ENCODE data around the gene SEL1L2.
"Not testable (repeated sequence)": the region's sequence is repeated elsewhere in the genome, so short reads cannot be mapped to it uniquely, and the experiment has no call there.

Gene SEL1L2

DNA sequence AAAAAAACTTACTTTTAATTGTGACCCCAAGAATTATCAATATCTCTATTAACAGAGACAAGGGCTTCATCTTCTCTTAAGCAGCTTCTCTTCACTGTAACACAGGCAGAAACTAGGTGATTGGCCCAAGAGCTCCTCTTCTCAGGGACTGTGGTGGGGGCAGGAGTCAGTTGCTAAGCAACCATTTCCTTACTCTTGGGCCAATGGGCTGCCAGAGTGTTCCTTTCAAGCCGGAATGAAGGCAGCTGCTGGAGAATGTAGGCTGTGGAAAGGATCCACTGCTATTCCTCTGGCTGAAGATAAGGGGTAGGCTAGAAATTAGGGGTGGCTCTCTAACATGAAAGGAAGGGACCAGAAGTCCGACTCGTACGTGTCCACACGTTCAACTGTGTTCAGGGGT, at the start of gene SEL1L2:
Gene SEL1L2, minus strand, starts transcription at position 150 of the 400 bp plus-strand sequence. Its CDS starts 80 bp downstream, at position 70.
- DNase-seq, result no peak

GRCh38 chr20:14036567-14036966, 46.2 kb upstream of the SEL1L2 start:
- no peak for DNase-seq

- DNase-seq, result no peak
These were observed 42.9 kb upstream of the SEL1L2 start for GRCh38 chr20:14033310-14033709.

DNA sequence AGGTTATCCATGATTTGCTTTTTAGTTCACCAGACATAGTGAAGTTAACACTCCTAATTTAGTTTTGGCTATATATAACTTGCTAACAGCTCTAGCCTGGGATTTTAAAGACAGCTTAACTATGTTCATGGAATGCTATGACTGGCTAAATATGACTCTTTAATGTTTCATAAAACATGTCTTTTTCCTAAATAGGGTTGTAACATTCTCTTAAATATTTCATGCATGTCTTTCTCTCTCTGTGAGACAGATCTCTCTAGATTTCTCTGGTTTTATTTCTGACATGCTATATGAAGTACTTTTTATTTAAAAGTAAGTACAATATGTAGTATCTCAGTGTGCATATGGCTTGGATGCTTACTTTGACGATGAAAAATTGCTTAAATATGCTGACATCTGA, 40.6 kb upstream of the SEL1L2 start:
- no peak for DNase-seq

GRCh38 chr20:14012671-14013070, 22.3 kb upstream of the SEL1L2 start:
- no peak for DNase-seq

DNA sequence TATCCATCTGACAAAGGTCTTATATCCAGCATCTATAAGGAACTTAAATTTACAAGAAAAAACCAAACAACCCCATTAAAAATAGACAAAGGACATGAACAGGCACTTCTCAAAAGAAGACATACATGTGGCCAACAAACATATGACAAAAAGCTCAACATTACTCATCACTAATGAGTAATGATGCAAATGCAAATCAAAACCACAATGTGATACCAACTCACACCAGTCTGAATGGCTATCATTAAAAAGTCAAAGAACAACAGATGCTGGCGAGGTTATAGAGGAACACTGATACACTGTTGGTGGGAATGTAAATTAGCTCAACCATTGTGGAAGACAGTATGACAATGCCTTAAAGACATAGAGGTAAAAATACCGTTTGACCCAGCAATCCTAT, 18.8 kb upstream of the SEL1L2 start:
- DNase-seq, result no peak

- no peak for DNase-seq
These were observed 15.6 kb upstream of the SEL1L2 start for GRCh38 chr20:14005996-14006395.

GRCh38 chr20:14000917-14001316, 10.5 kb upstream of the SEL1L2 start:
- DNase-seq, result no peak

- no peak for DNase-seq
These were observed 5.9 kb upstream of the SEL1L2 start for GRCh38 chr20:13996265-13996664.

GRCh38 chr20:13995841-13996240, 5.4 kb upstream of the SEL1L2 start:
- DNase-seq, result no peak

DNA sequence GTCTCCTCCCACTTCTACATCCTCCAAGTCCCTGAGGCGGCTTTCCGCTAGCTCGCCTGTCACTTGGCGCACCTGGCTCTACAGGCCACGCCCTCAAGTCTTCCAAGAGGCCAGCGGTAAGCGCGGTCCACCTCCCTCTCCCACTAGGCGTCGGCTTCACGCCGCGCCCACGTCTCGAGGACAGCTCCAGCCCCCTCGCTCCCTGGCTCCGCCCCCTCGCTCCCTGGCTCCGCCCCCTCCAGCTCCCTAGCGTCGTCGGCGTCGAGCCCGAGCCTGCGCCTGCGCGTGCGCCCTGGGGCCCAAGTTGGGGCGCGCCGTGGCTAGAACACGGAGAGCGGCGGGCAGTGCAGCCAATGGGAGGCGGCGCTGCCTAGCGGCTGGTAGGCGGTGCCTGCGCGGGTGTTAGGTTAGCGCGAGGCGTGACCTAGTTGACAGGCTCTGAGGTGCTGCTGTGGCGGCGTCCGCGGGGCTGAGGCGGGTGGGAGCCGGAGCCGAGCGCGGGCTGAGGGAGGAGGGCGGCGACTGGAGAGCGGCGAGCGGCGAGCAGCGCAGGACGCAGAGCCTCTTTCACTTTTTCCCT, 4.8 kb upstream of the SEL1L2 start, which contains the start of gene MACROD2:
Gene MACROD2, plus strand, starts transcription at position 431 of the 580 bp plus-strand sequence.
- DNase-seq, result peak; percentile 45

- not testable (repeated sequence) for DNase-seq
These were observed 1.5 kb upstream of the SEL1L2 start for GRCh38 chr20:13991955-13992354.

GRCh38 chr20:13991311-13991710, 897 bp upstream of the SEL1L2 start:
- no peak for DNase-seq

- no peak for DNase-seq
These were observed 6.2 kb downstream of the SEL1L2 start for GRCh38 chr20:13984211-13984610.

DNA sequence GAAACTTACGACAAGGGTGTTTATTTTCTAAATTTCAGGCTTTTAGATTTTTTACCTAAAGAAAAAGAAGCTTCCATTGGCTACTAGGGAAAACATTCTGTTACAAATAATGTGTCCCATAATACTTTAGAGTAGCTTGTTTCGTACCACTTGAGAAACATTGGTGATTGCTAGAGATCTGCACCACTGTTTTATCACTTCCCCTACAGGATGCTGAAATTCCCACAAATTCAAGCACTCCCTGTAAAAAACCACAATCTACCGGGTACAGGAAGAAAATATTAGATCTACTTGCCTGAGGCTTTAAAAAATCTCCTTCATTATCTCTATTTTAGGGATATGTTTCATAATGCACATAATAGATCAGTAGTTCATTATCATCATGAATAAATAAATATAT, 29.9 kb downstream of the SEL1L2 start:
- no peak for DNase-seq

GRCh38 chr20:13960119-13960518, 30.3 kb downstream of the SEL1L2 start:
- no peak for DNase-seq

GRCh38 chr20:13953227-13953626, 37.2 kb downstream of the SEL1L2 start:
- DNase-seq, result no peak

DNA sequence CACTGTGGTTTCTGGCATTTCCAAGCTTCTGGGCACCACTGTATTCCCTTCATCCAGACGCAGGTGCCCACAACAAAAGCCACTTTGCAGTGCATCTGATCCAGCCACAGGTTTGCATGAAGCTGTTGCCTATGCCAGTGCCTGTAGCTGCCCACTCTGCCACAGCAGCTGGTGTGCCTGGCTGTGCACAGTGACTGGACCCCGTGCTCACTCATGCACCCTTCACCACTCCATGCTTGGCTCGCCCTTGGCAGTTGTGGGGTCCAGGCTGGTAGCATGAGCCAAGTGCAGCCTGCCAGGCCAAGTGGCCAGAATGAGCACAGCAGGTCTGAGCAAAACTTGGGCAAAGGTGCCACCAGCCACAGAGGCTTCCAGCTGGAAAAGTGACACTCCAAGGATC, 42.7 kb downstream of the SEL1L2 start:
- DNase-seq, result no peak

GRCh38 chr20:13941031-13941430, 49.4 kb downstream of the SEL1L2 start:
- no peak for DNase-seq

DNA sequence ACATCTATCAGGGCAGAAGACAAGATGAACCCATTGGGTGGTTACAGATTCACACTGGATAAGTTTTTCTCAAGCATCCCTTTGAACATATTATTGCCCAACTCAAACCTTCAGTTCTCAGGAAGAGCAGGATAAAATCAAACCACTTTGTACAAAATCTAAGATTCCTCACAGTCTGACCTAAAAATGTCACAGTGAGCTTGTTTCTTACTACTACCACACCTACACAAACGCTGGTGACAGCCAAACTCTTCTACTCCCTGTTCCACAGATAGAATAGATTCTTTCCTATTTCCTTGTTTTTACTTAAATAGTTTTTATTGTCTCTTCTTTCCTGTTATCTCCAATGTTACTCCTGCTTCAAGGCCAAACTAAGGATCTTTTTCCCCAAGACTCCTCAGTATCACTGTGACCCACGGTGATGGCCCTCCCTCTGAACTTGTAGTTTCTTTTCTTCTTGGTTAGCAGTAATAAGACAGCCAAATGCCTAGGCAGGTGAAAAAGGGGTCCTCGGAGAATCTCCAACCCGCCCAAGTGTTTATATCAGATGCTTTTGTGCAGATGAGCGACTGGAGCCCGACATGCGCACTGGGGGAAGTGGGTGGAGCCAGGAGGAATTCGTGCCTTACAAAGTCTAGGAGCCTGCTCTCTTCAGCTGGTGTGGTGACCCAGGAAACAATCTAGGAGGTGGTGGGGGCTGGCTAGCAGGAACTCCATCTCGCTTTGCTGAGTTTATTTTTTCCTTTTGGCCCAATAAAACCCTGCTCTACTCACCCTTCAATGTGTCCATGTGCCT, 53.4 kb downstream of the SEL1L2 start:
- DNase-seq, result no peak

- DNase-seq, result no peak
These were observed 55.2 kb downstream of the SEL1L2 start for GRCh38 chr20:13934992-13935894.

- DNase-seq, result no peak
These were observed 60.1 kb downstream of the SEL1L2 start for GRCh38 chr20:13930281-13930680.

- DNase-seq, result no peak
These were observed 60.6 kb downstream of the SEL1L2 start for GRCh38 chr20:13929836-13930235.

DNA sequence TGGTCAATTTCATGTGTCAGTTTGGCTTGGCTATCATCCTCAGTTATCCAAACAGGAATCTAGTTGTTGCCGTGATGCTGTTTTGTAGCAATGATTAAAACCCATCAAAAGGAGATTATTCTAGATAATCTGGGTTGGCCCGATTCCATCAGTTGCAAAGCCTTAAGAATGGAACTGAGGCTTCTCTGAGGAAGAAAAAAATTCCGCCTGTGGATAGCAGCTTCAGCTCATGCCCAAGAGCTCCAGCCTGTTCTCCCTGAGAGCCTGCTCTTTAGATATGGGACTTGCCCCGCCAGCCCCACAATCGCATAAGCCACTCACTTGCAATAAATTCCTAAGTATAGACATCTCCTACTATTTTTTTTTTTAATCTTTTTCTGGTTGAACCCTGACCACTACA, 61.5 kb downstream of the SEL1L2 start:
- DNase-seq, result no peak

All from amniotic stem cell (primary cell).